ENCODE results near the gene LBX2.

Gene LBX2

GRCh38 chr2:74450570-74451190 is 48.7 kb downstream of the LBX2 start:
- no peak for DNase-seq

GRCh38 chr2:74448771-74449170 is 50.6 kb downstream of the LBX2 start:
- no peak for DNase-seq

Data from suppressor macrophage treated with lipopolysaccharide for 4 hours (primary cell).